Right lung (tissue), 10 donors: ENCODE measurements around the gene SIK3. TPM values are rescaled to one million over a fixed set of nuclear protein-coding genes. Genes with fewer than 3 reads are reported as not detected.
A peak's percentile ranks its signal among the peaks of the same experiment; 100 is the strongest.
"Not testable (repeated sequence)": the region's sequence is repeated elsewhere in the genome, so short reads cannot be mapped to it uniquely, and the experiment has no call there.

Source experiments
- DNase-seq, 2 donors: peaks; one replicate each; pipeline ENCODE4 v3.0.0-alpha.2; 2013
- long read RNA-seq, 8 donors: transcript quantifications; one replicate each; lab custom pipeline, GENCODE V29; 2026
- polyA plus RNA-seq, 5 donors: library from polyadenylated mRNA; unstranded; fragments of 120-200 nt; gene quantifications; one replicate each; pipeline versions ENCODE4 v1.2.1 to v1.2.3, GENCODE V29; 2013; ENCODE audit warnings: inconsistent platforms in 1 of 5, low replicate concordance in 1 of 5; ENCODE audit not compliant: insufficient read length in 5 of 5, insufficient read depth in 1 of 5

SIK3 gene
- 10 to 100 TPM; 25.9 to 41.9 (median 29.5) TPM for polyA plus RNA-seq
- long read RNA-seq, donor 1, partial matches to known transcripts: 10 of 11 reads
- long read RNA-seq, donor 1, other reads (novel, unspliced or antisense): 0 of 11 reads
- long read RNA-seq, donor 2: 0 reads
- long read RNA-seq, donor 3: 0 reads
- long read RNA-seq, donor 4: 0 reads
- long read RNA-seq, donor 5, partial matches to known transcripts: 0 of 1 reads
- long read RNA-seq, donor 5, other reads (novel, unspliced or antisense): 0 of 1 reads
- long read RNA-seq, donor 6, partial matches to known transcripts: 0 of 1 reads
- long read RNA-seq, donor 6, other reads (novel, unspliced or antisense): 0 of 1 reads
- long read RNA-seq, donor 7, partial matches to known transcripts: 0 of 2 reads
- long read RNA-seq, donor 7, other reads (novel, unspliced or antisense): 0 of 2 reads
- long read RNA-seq, donor 8, partial matches to known transcripts: 0 of 2 reads
- long read RNA-seq, donor 8, other reads (novel, unspliced or antisense): 0 of 2 reads

GRCh38 chr11:117098269-117099232 is at the start of gene SIK3:
Gene SIK3, minus strand, starts transcription at chr11:117098428. Its CDS starts 13 bp downstream, at chr11:117098415.
- peak; percentile 93 to 94 for DNase-seq

- no peak for DNase-seq
Measured at GRCh38 chr11:117146521-117146920, 48.3 kb upstream of the SIK3 start.

- no peak for DNase-seq
Measured at GRCh38 chr11:117145393-117145761, 47.1 kb upstream of the SIK3 start.

GRCh38 chr11:117144477-117145392 is 46.5 kb upstream of the SIK3 start:
- peak in 1 of 2 donors; percentile 20 for DNase-seq

GRCh38 chr11:117143871-117144476 is 45.7 kb upstream of the SIK3 start, which contains the start of gene PAFAH1B2:
Gene PAFAH1B2, plus strand, starts transcription at chr11:117144287. Its CDS starts 8,161 bp downstream, at chr11:117152448.
- DNase-seq: peak; percentile 95

GRCh38 chr11:117143390-117143789 is 45.2 kb upstream of the SIK3 start:
- DNase-seq: peak; percentile 45 to 53

GRCh38 chr11:117137223-117138086 is 39.2 kb upstream of the SIK3 start:
- not testable (repeated sequence) for DNase-seq

- not testable (repeated sequence) for DNase-seq
Measured at GRCh38 chr11:117134979-117135378, 36.8 kb upstream of the SIK3 start.

GRCh38 chr11:117134431-117134830 is 36.2 kb upstream of the SIK3 start:
- DNase-seq: no peak

- DNase-seq: no peak
Measured at GRCh38 chr11:117130879-117131278, 32.7 kb upstream of the SIK3 start.

GRCh38 chr11:117130396-117130795 is 32.2 kb upstream of the SIK3 start:
- not testable (repeated sequence) for DNase-seq

- DNase-seq: no peak
Measured at GRCh38 chr11:117128289-117128688, 30.1 kb upstream of the SIK3 start.

- DNase-seq: no peak
Measured at GRCh38 chr11:117127171-117127901, 29.1 kb upstream of the SIK3 start.

- no peak for DNase-seq
Measured at GRCh38 chr11:117126223-117126965, 28.2 kb upstream of the SIK3 start.

GRCh38 chr11:117122556-117122955 is 24.3 kb upstream of the SIK3 start:
- no peak for DNase-seq

- DNase-seq: no peak
Measured at GRCh38 chr11:117121176-117121575, 22.9 kb upstream of the SIK3 start.

GRCh38 chr11:117117681-117118080 is 19.5 kb upstream of the SIK3 start:
- DNase-seq: no peak

GRCh38 chr11:117112939-117113338 is 14.7 kb upstream of the SIK3 start:
- DNase-seq: not testable (repeated sequence)
